GM21529 (cell line): ENCODE data around the gene CDR2L.
A peak's percentile ranks its signal among the peaks of the same experiment; 100 is the strongest.

ENCODE experiments used
- ATAC-seq: cut with Tn5 transposase; IDR thresholded peaks from one replicate; pipeline ENCODE4 v1.9.1; 2021; ENCODE audit not compliant: unreplicated experiment

Gene CDR2L

GRCh38 chr17:74987418-74987908, at the start of gene CDR2L:
CDR2L (plus strand) TSS chr17:74987632; CDS start chr17:74988044, 412 bp downstream.
- ATAC-seq = peak; percentile 95

GRCh38 chr17:74938194-74938950, 49.1 kb upstream of the CDR2L start:
- no peak for ATAC-seq

GRCh38 chr17:74939534-74939933, 47.9 kb upstream of the CDR2L start:
- ATAC-seq = no peak

- no peak for ATAC-seq
Observed at GRCh38 chr17:74941128-74941725, 46.2 kb upstream of the CDR2L start.

- no peak for ATAC-seq
Observed at GRCh38 chr17:74943808-74944522, 43.5 kb upstream of the CDR2L start.

GRCh38 chr17:74945543-74945942, 41.9 kb upstream of the CDR2L start:
- peak; percentile 57 for ATAC-seq

GRCh38 chr17:74946641-74947040, 40.8 kb upstream of the CDR2L start:
- ATAC-seq = no peak

GRCh38 chr17:74947041-74947754, 40.2 kb upstream of the CDR2L start:
- no peak for ATAC-seq

- no peak for ATAC-seq
Observed at GRCh38 chr17:74949455-74950115, 37.8 kb upstream of the CDR2L start.

GRCh38 chr17:74950207-74950606, 37.2 kb upstream of the CDR2L start:
- no peak for ATAC-seq

GRCh38 chr17:74951065-74951464, 36.4 kb upstream of the CDR2L start:
- ATAC-seq = no peak

- no peak for ATAC-seq
Observed at GRCh38 chr17:74951680-74952421, 35.6 kb upstream of the CDR2L start.

GRCh38 chr17:74952431-74953133, 34.9 kb upstream of the CDR2L start:
- ATAC-seq = no peak

- ATAC-seq = no peak
Observed at GRCh38 chr17:74953134-74953687, 34.2 kb upstream of the CDR2L start.

- no peak for ATAC-seq
Observed at GRCh38 chr17:74954115-74954514, 33.3 kb upstream of the CDR2L start.

GRCh38 chr17:74954665-74955421, 32.6 kb upstream of the CDR2L start:
- ATAC-seq = no peak

- ATAC-seq = no peak
Observed at GRCh38 chr17:74956093-74956492, 31.3 kb upstream of the CDR2L start.
